WERI-Rb-1 (cell line): Measurements from ENCODE around the gene WNT3.

Experiments
- DNase-seq: peaks from one replicate; pipeline ENCODE4 v3.0.0-alpha.2; 2020
- H3K27ac ChIP-seq: fragments of 250-450 bp; sonication (Bioruptor Pico); 2 replicates; pipeline ENCODE4 v1.5.1; 2020; ENCODE audit warnings: mild to moderate bottlenecking, moderate library complexity
- H3K27me3 ChIP-seq: fragments of 250-450 bp; sonication (Bioruptor Pico); 2 replicates; pipeline ENCODE4 v1.5.1; 2021; ENCODE audit warnings: mild to moderate bottlenecking, low read depth, moderate library complexity; ENCODE audit not compliant: insufficient read depth, severe bottlenecking
- H3K36me3 ChIP-seq: fragments of 250-450 bp; sonication (Bioruptor Pico); 2 replicates; pipeline ENCODE4 v1.5.1; 2020; ENCODE audit warnings: mild to moderate bottlenecking, moderate library complexity
- H3K4me3 ChIP-seq: 2 replicates; pipeline ENCODE4 v1.5.1; 2011; ENCODE audit warnings: low read depth, mild to moderate bottlenecking, control low read depth, low read length
- H3K9me3 ChIP-seq: fragments of 250-450 bp; sonication (Bioruptor Pico); 2 replicates; pipeline ENCODE4 v1.5.1; 2021; ENCODE audit warnings: mild to moderate bottlenecking, moderate library complexity; ENCODE audit not compliant: severe bottlenecking
- CTCF ChIP-seq: IDR thresholded peaks from 2 replicates; pipeline ENCODE4 v1.5.1; 2011; ENCODE audit warnings: low read depth, mild to moderate bottlenecking, control low read depth, inconsistent platforms, low read length

Gene WNT3

GRCh38 chr17:46814446-46814845 lies 4.0 kb downstream of the WNT3 start:
- Histone ChIP-seq H3K27ac (no peak overlapping the region), H3K9me3 (no peaks in the 10 kb centered on the region), H3K27me3 (no peaks in the 10 kb centered on the region), H3K4me3 (no peak overlapping the region), H3K36me3 (no peaks in the 10 kb centered on the region)
- DNase-seq: peak; percentile 35
- no peak for TF ChIP-seq CTCF

- DNase-seq: no peak
- Histone ChIP-seq H3K9me3 (no peaks in the 10 kb centered on the region), H3K4me3 (no peak overlapping the region), H3K27ac (no peak overlapping the region), H3K27me3 (no peaks in the 10 kb centered on the region), H3K36me3 (no peaks in the 10 kb centered on the region)
- TF ChIP-seq CTCF: no peak
Observed at GRCh38 chr17:46813920-46814319, 4.6 kb downstream of the WNT3 start.

- no peaks in the 10 kb centered on the region for H3K36me3 ChIP-seq
- no peak for TF ChIP-seq CTCF
- DNase-seq: no peak
- no peaks in the 10 kb centered on the region for H3K27me3 ChIP-seq
- no peak overlapping the region for H3K4me3 ChIP-seq
- no peaks in the 10 kb centered on the region for H3K9me3 ChIP-seq
- H3K27ac ChIP-seq: peak overlapping the region; percentile 37
Observed at GRCh38 chr17:46812624-46813318, 5.7 kb downstream of the WNT3 start.

- no peaks in the 10 kb centered on the region for H3K36me3 ChIP-seq
- peak overlapping the region; percentile 37 for H3K27ac ChIP-seq
- no peak overlapping the region for H3K4me3 ChIP-seq
- no peak for TF ChIP-seq CTCF
- peak; percentile 71 for DNase-seq
- H3K27me3 ChIP-seq: no peaks in the 10 kb centered on the region
- no peaks in the 10 kb centered on the region for H3K9me3 ChIP-seq
Observed at GRCh38 chr17:46811978-46812583, 6.4 kb downstream of the WNT3 start.

- Histone ChIP-seq H3K27me3 (no peaks in the 10 kb centered on the region), H3K36me3 (no peaks in the 10 kb centered on the region), H3K9me3 (no peaks in the 10 kb centered on the region), H3K27ac (peak overlapping the region; percentile 32; the same call in 1 of the 2 replicates), H3K4me3 (no peak overlapping the region)
- TF ChIP-seq CTCF: no peak
- DNase-seq: no peak
Observed at GRCh38 chr17:46810837-46811236, 7.7 kb downstream of the WNT3 start.

GRCh38 chr17:46809110-46809571 lies 9.4 kb downstream of the WNT3 start:
- no peaks in the 10 kb centered on the region for H3K36me3 ChIP-seq
- no peaks in the 10 kb centered on the region for H3K27me3 ChIP-seq
- no peak for DNase-seq
- no peak overlapping the region for H3K4me3 ChIP-seq
- no peak overlapping the region for H3K27ac ChIP-seq
- peaks cover 4% of the 10 kb centered on the region for H3K9me3 ChIP-seq
- no peak for TF ChIP-seq CTCF
